Neutrophil (primary cell): ENCODE results near the gene MEG3.

Experiments used
- H3K27ac ChIP-seq: fragments of 200-600 bp; sonication (generic); 2 replicates; pipeline ENCODE4 v1.5.1; 2016; ENCODE audit warnings: mild to moderate bottlenecking, moderate library complexity
- H3K27me3 ChIP-seq: fragments of 200-600 bp; sonication (generic); 2 replicates; pipeline ENCODE4 v1.6.0; 2016; ENCODE audit warnings: mild to moderate bottlenecking
- H3K36me3 ChIP-seq: fragments of 200-600 bp; sonication (generic); 2 replicates; pipeline ENCODE4 v1.5.1; 2017
- H3K4me1 ChIP-seq, 2 experiments: fragments of 200-600 bp in 1 of 2; sonication (generic) in 1 of 2; 1 replicate in 1 of 2; 2 replicates in 1 of 2; pipeline versions ENCODE4 v1.5.1 to v1.6.1; 2013 to 2016; ENCODE audit warnings: low read depth in 1 of 2, low read length in 1 of 2, mild to moderate bottlenecking in 1 of 2, moderate library complexity in 1 of 2; ENCODE audit not compliant: control insufficient read depth in 1 of 2, insufficient read depth in 1 of 2
- H3K4me3 ChIP-seq, 2 experiments: fragments of 200-600 bp in 1 of 2; sonication (generic) in 1 of 2; 1 replicate in 1 of 2; 2 replicates in 1 of 2; pipeline ENCODE4 v1.5.1; 2013 to 2016; ENCODE audit warnings: low read depth in 1 of 2, low read length in 1 of 2, mild to moderate bottlenecking in 1 of 2, moderate library complexity in 1 of 2
- H3K9me3 ChIP-seq: fragments of 200-600 bp; sonication (generic); 2 replicates; pipeline ENCODE4 v1.5.1; 2016
- CTCF ChIP-seq: fragments of 200-600 bp; sonication (generic); IDR thresholded peaks from 2 replicates; pipeline ENCODE4 v1.5.1; 2016; ENCODE audit warnings: antibody characterized with exemption

Gene MEG3

DNA sequence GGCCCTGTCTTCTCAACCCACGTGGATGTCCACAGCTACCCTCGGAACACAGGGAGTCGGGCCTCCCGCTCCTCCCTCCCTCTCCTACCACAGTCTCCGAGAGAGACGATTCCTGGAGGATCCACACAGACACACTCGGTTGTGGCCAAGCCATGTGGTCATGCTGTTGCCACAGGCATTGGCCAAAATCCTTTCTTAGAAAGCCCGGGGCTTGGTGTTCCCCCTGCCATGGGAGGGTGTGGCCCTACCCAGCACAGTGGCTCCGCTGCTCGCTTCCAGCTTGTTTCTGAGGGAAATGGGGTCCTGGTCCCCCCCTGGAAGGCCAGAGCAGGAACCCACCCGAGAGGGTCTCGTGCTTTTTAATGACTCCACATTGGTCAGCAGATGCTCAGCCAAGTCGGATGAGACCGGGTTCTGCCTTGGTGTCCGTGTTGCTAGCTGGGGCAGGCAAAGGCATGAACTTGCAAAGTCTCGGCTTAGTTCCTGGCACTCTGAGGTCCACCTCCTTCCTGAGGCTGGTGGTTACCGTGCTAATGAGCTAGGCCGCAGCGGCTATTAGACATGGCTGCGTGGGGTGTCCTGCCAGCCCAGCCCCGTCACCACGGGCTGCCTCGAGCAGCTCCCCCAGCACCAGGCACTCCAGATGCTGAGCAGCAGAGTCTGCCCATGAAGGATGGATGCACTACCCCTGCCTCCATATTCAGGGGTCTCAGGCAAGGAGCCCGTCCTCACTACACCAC lies 46.8 kb upstream of the MEG3 start:
- no peak overlapping the region for H3K4me3 ChIP-seq
- no peak overlapping the region for H3K27ac ChIP-seq
- no peaks in the 10 kb centered on the region for H3K4me1 ChIP-seq
- no peak for TF ChIP-seq CTCF
- H3K9me3 ChIP-seq: no peaks in the 10 kb centered on the region
- no peaks in the 10 kb centered on the region for H3K27me3 ChIP-seq
- H3K36me3 ChIP-seq: no peaks in the 10 kb centered on the region

DNA sequence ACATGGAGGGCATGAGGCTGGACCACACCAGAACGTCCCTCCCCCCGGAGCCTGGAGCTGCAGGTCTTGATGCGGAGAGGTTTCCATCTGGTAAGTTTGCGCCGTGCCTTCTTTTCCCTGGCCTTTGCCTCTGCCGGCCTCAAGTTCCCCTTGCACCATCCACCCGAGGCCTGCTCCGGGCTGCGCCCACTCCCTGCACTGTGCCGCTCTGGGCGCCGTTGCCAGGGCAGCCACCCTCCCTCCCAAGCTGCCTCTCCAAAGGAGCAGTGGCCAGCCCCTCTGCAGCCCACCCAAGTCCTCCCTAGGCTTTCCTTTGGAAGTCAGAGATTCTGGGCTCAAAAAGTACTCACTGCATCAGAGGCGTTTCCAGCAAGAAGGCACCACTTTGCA lies 46.2 kb upstream of the MEG3 start:
- Histone ChIP-seq H3K27me3 (no peaks in the 10 kb centered on the region), H3K9me3 (no peaks in the 10 kb centered on the region), H3K36me3 (no peaks in the 10 kb centered on the region), H3K27ac (no peak overlapping the region), H3K4me3 (no peak overlapping the region), H3K4me1 (no peaks in the 10 kb centered on the region)
- TF ChIP-seq CTCF: no peak

- no peaks in the 10 kb centered on the region for H3K4me1 ChIP-seq
- H3K4me3 ChIP-seq: no peak overlapping the region
- H3K36me3 ChIP-seq: no peaks in the 10 kb centered on the region
- TF ChIP-seq CTCF: no peak
- H3K9me3 ChIP-seq: no peaks in the 10 kb centered on the region
- no peaks in the 10 kb centered on the region for H3K27me3 ChIP-seq
- no peak overlapping the region for H3K27ac ChIP-seq
Observed at GRCh38 chr14:100780246-100780645, 45.7 kb upstream of the MEG3 start.

DNA sequence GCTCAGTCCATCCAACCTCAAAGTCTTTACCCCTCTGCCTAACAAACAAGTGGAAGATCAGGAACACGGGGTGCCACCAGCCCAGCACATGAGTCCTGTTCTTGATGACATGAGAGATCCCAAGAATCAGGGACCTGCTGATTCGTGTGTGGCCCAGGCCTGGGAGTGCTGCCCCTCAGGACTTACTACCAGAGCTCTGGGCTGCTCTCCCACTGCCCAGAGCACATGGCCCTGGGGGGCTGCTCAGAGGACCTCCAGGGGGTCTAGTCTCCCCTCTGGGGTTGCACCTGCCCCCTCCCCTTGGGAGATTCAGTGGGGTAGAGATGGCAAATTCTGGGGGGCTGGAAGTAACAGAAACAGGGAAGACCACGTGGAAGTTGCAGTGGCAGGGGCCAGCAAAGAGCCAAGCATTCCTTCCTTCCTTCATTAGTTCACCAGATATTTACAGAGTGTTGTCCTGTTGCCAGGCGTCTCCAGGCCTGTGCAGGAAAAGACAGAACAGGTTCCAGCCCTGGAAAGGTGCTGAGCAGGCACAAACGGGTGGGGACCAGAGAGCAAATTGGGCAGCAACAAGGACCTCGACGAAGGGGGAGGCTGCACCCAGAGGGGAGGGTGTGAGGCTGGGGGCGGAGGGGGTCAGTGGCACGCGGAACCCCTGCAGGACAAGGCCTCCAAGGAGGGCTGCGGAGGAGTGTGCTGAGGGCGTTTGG lies 45.1 kb upstream of the MEG3 start:
- no peak for TF ChIP-seq CTCF
- H3K9me3 ChIP-seq: no peaks in the 10 kb centered on the region

DNA sequence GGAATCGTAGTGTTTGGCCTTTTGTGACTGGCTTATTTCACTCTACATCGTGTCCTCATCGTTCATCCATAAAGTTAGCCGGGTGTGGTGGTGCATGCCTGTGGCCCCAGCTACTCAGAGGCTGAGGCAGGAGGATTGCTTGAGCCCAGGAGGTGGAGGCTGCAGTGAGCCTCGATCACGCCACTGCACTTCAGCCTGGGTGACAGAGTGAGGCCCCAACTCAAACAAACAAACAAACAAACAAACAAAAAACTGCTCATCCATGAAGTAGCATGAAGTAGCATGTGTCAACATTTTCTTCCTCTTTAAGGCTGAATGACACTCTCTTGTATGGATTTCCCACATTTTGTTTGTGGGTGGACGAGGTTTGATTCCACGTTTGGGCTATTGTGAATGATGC lies 44.0 kb upstream of the MEG3 start:
- Histone ChIP-seq H3K27me3 (no peaks in the 10 kb centered on the region), H3K9me3 (no peaks in the 10 kb centered on the region), H3K4me3 (no peak overlapping the region), H3K36me3 (no peaks in the 10 kb centered on the region), H3K27ac (no peak overlapping the region), H3K4me1 (no peaks in the 10 kb centered on the region)
- no peak for TF ChIP-seq CTCF

More for the DNA sequence above, 45.1 kb upstream of the MEG3 start:
- H3K4me1 ChIP-seq: no peaks in the 10 kb centered on the region
- no peaks in the 10 kb centered on the region for H3K27me3 ChIP-seq
- H3K27ac ChIP-seq: no peak overlapping the region
- no peak overlapping the region for H3K4me3 ChIP-seq
- H3K36me3 ChIP-seq: no peaks in the 10 kb centered on the region
